ENCODE measurements around the gene RTP5. TPM values are rescaled to one million over a fixed set of nuclear protein-coding genes. Genes with fewer than 3 reads are reported as not detected.

The RTP5 gene
- total RNA-seq, 1 donor from 2014 or later, result not detected

DNA sequence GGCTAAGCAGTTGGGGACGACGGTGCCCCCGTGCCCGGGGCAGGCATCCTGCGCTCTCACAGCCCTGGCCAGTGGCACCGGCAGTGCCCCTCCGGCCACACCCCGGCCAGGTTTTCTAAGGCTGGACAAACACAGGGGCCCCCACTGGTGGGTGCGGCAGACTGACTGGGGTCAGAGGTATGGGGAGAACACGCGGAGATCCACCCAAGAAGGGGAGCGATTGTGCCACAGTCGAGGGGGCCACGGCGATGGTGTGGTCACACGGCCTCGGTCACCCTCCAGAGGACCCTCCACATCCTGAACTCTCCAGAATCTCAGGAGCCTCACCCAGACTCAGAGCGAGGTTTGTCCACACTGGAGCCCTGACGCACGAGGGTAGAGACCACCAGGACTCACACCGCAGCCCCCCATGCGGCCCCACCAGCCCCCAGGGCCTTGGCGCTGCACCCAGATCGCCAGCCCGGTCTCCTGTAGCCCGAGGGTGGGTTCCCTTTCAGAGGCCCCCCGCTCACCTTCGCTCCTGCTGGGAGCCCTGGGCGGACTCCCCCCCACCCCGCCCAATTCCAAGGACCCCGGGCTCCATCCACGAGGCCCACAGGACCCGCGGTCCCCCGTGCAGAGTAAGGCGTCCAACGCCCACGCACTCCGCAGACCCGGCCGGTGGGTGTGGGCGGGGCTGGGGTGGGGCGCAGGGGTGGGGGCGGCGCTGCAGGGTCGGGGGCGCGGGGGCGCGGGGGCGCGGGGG lies 26.0 kb upstream of the RTP5 start:
- peak overlapping the region in 1 of 3 donors; percentile 13 for H3K4me3 ChIP-seq (ENCODE audit: low read length in 3 of 3)
- H3K27ac ChIP-seq (ENCODE audit: low read depth, low read length), result peak overlapping the region; percentile 18
- no peaks in the 10 kb centered on the region for H3K9me3 ChIP-seq (ENCODE audit: control insufficient read depth in 3 of 3, low read length in 3 of 3)

DNA sequence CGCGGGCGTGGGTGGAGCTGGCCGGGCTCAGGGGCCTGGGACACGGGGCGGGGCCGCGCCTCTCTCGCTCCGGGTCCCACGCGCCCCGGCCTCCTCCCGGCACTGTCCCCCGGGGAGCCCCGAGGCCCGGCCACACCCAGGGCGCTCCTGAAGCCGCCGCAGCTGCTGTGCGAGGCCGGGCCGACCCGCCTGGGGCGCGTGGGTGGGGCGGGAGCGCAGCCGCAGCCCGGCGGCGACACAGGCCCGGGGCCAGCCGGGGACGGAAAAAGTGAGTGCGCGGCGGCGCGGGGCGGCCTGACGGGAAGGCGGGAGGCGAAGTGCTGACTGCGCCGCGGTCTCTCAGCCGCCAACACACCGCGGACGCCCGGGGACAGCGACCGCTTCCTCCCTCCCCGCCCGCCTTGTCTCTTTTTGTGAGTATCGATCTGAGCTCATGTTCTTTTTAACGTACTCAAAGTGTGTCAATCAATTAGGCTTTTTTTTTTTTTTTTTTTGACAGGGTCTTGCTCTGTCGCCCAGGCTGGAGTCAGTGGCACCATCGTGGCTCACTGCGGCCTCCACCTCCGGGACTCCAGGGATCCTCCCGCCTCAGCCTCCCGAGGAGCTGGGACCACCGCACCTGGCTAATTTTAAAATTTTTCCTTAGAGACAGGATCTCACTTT lies 25.3 kb upstream of the RTP5 start:
- Histone ChIP-seq H3K36me3 (ENCODE audit: control insufficient read depth in 3 of 3, insufficient read depth in 3 of 3, low read length in 3 of 3) (no peaks in the 10 kb centered on the region), H3K27me3 (ENCODE audit: control insufficient read depth in 3 of 3, insufficient read depth in 3 of 3, low read length in 3 of 3) (peaks cover 0 to 4% (median 0%) of the 10 kb centered on the region in 3 donors), H3K4me1 (ENCODE audit: control insufficient read depth in 3 of 3, insufficient read depth in 3 of 3, low read length in 3 of 3) (peaks cover 6 to 18% (median 16%) of the 10 kb centered on the region in 3 donors), H3K27ac (ENCODE audit: low read depth, low read length) (peak overlapping the region; percentile 44), H3K4me3 (ENCODE audit: low read length in 3 of 3) (peak overlapping the region; percentile 43 to 67 (median 58)), H3K9me3 (ENCODE audit: control insufficient read depth in 3 of 3, low read length in 3 of 3) (no peaks in the 10 kb centered on the region), H3K9ac (ENCODE audit: low read depth in 1 of 3, low read length in 3 of 3) (peak overlapping the region; percentile 64 to 78 (median 72))

More for the DNA sequence above, 26.0 kb upstream of the RTP5 start:
- Histone ChIP-seq H3K27me3 (ENCODE audit: control insufficient read depth in 3 of 3, insufficient read depth in 3 of 3, low read length in 3 of 3) (peaks cover 0 to 4% (median 0%) of the 10 kb centered on the region in 3 donors), H3K36me3 (ENCODE audit: control insufficient read depth in 3 of 3, insufficient read depth in 3 of 3, low read length in 3 of 3) (no peaks in the 10 kb centered on the region), H3K4me1 (ENCODE audit: control insufficient read depth in 3 of 3, insufficient read depth in 3 of 3, low read length in 3 of 3) (peaks cover 6 to 18% (median 16%) of the 10 kb centered on the region in 3 donors), H3K9ac (ENCODE audit: low read depth in 1 of 3, low read length in 3 of 3) (no peak overlapping the region)

DNA sequence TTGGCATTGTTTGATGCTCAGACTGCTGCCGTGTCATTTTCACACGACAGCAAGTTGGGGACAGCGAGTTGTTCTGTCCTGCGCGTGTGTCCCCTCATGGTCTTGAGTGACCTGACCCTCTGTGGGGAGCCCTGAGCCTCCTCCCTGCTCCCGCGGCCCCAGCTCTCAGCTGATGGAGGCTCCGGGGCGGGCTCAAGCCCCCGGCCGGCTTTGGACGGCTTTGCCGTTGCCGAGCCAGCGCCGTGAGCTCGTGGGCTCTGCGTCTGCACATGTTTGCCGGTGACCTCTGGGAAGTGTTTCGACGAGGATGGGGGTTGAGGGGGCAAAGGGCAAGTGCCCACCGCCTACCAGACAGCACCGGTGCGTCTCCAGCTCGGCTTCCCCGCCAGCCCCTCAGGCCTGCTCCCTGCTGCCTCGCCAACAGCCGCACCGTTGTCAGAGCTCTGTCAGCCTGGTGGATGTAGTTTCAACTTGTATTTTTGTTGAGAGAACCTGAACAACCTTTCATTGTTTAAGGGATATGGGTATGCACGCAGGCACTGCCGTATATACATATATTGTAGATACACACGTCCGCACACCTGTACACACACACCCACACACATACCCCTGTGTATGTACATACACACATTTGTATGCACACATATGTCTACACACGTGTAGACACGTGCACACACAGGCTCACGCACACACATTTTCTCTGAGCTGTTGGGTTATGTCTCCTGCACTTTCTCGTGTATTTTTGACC lies 24.5 kb upstream of the RTP5 start:
- peaks cover 0 to 4% (median 0%) of the 10 kb centered on the region in 3 donors for H3K27me3 ChIP-seq (ENCODE audit: control insufficient read depth in 3 of 3, insufficient read depth in 3 of 3, low read length in 3 of 3)
- H3K4me3 ChIP-seq (ENCODE audit: low read length in 3 of 3), result peak overlapping the region; percentile 43 to 67 (median 58)
- H3K9me3 ChIP-seq (ENCODE audit: control insufficient read depth in 3 of 3, low read length in 3 of 3), result no peaks in the 10 kb centered on the region
- H3K4me1 ChIP-seq (ENCODE audit: control insufficient read depth in 3 of 3, insufficient read depth in 3 of 3, low read length in 3 of 3), result peaks cover 6 to 18% (median 16%) of the 10 kb centered on the region in 3 donors
- H3K27ac ChIP-seq (ENCODE audit: low read depth, low read length), result no peak overlapping the region
- no peaks in the 10 kb centered on the region for H3K36me3 ChIP-seq (ENCODE audit: control insufficient read depth in 3 of 3, insufficient read depth in 3 of 3, low read length in 3 of 3)
- peak overlapping the region; percentile 64 to 78 (median 72) for H3K9ac ChIP-seq (ENCODE audit: low read depth in 1 of 3, low read length in 3 of 3)

DNA sequence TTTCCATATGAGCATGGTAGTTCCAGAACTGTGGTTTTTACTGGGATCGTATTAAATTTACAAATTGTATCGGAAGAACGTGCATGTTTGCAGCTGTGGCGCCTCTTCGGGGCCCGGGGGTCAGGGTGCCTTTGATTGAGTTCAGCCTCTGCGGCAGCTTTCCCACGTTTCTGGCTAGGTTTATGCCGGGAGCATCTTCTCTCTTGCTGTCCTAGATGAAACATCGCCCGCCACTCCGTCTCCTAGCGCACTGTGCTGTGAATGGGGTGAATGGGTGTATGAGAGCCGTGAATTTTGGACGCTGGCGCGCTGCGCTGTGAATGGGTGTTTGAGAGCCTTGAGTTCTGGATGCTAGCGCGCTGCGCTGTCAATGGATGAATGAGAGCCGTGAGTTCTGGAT lies 23.1 kb upstream of the RTP5 start:
- H3K4me3 ChIP-seq (ENCODE audit: low read length in 3 of 3), result no peak overlapping the region

DNA sequence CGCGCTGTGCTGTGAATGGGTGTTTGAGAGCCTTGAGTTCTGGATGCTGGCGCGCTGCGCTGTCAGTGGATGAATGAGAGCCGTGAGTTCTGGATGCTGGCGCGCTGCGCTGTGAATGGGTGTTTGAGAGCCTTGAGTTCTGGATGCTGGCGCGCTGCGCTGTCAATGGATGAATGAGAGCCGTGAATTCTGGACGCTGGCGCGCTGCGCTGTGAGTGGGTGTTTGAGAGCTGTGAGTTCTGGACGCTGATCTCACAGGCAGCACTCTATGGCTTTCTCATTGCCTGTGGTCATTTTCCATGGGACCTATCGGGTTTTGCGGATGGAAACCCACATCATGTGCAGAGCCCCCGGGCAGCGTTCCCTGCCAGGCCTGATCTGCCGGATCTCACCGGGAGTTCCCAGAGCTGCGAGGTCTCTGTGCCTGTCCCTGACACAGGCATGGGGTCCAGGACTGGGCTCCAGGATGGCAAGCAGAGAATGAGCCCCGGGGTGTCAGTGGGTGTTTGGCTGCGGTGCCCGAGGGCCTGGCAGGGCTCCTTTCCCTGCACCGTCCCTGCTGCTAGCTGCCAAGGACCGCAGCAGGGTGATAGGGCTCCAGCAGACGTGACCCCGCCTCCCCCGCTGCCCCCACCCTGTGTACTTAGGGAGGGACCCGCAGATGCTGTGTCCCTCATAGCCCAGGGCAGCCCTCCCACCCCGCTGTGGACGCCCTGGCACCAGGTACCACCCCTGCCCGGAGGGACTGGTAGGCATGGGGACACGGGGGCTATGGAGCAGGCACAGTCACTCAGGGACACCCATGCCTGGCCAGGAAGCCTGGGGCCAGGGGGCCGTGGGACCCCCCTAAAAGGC lies 20.5 kb upstream of the RTP5 start:
- no peaks in the 10 kb centered on the region for H3K9me3 ChIP-seq (ENCODE audit: control insufficient read depth in 3 of 3, low read length in 3 of 3)
- H3K9ac ChIP-seq (ENCODE audit: low read depth in 1 of 3, low read length in 3 of 3), result no peak overlapping the region
- peaks cover 4 to 14% (median 12%) of the 10 kb centered on the region in 3 donors for H3K4me1 ChIP-seq (ENCODE audit: control insufficient read depth in 3 of 3, insufficient read depth in 3 of 3, low read length in 3 of 3)
- H3K27me3 ChIP-seq (ENCODE audit: control insufficient read depth in 3 of 3, insufficient read depth in 3 of 3, low read length in 3 of 3), result peaks cover 0 to 4% (median 0%) of the 10 kb centered on the region in 3 donors
- H3K4me3 ChIP-seq (ENCODE audit: low read length in 3 of 3), result no peak overlapping the region
- H3K36me3 ChIP-seq (ENCODE audit: control insufficient read depth in 3 of 3, insufficient read depth in 3 of 3, low read length in 3 of 3), result no peaks in the 10 kb centered on the region
- H3K27ac ChIP-seq (ENCODE audit: low read depth, low read length), result no peak overlapping the region

More for the DNA sequence above, 23.1 kb upstream of the RTP5 start:
- Histone ChIP-seq H3K27me3 (ENCODE audit: control insufficient read depth in 3 of 3, insufficient read depth in 3 of 3, low read length in 3 of 3) (peaks cover 0 to 4% (median 0%) of the 10 kb centered on the region in 3 donors), H3K9me3 (ENCODE audit: control insufficient read depth in 3 of 3, low read length in 3 of 3) (no peaks in the 10 kb centered on the region), H3K9ac (ENCODE audit: low read depth in 1 of 3, low read length in 3 of 3) (no peak overlapping the region), H3K4me1 (ENCODE audit: control insufficient read depth in 3 of 3, insufficient read depth in 3 of 3, low read length in 3 of 3) (peaks cover 6 to 16% (median 15%) of the 10 kb centered on the region in 3 donors), H3K27ac (ENCODE audit: low read depth, low read length) (no peak overlapping the region), H3K36me3 (ENCODE audit: control insufficient read depth in 3 of 3, insufficient read depth in 3 of 3, low read length in 3 of 3) (no peaks in the 10 kb centered on the region)

DNA sequence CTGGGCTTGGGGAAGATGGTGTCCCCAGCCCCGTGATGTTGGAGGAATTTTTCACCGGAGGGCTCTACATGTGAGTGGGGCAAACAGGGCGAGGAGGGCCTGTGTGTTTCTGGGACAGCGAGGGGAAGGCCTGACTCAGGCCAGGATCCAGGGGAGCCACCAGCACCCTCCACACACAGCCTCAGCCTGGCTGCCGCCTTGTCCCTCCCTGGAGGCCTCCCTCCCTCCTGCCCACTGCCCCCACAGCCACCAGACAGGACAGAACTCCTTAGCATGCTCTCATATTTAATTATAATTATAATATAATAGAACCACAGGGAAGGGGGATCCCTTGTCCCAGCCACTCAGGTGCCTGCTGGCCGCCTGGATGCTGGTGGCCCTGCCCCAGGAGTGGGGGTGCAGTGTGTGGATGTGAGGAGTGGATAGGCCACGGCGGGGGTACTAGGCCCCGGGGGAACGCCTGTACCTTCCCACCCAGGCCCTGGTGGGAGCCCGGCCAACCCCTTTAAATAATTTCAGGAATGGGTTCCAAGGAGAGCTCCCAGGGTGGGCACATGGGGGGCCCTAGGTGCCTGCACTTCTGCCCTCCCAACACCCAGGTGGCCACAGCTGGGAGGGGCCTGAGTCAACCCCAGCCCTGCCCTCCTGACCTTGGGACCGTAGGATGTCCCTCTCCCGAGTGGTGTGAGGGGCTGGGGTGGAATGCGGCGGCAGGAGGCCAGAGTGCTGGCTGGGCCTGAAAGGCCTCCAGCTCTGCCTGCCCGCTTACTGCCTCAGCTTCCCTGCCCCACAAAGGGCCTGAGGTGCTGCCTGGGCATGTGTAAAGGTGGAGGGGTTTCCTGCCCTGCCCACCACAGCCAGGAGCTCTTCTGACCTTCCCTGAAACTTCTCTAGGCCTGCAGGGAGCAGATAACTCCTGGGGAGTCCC lies 19.6 kb upstream of the RTP5 start:
- H3K9me3 ChIP-seq (ENCODE audit: control insufficient read depth in 3 of 3, low read length in 3 of 3), result no peaks in the 10 kb centered on the region
- H3K27ac ChIP-seq (ENCODE audit: low read depth, low read length), result no peak overlapping the region
- H3K4me3 ChIP-seq (ENCODE audit: low read length in 3 of 3), result no peak overlapping the region
- no peak overlapping the region for H3K9ac ChIP-seq (ENCODE audit: low read depth in 1 of 3, low read length in 3 of 3)
- peaks cover 0 to 15% (median 10%) of the 10 kb centered on the region in 3 donors for H3K4me1 ChIP-seq (ENCODE audit: control insufficient read depth in 3 of 3, insufficient read depth in 3 of 3, low read length in 3 of 3)
- H3K27me3 ChIP-seq (ENCODE audit: control insufficient read depth in 3 of 3, insufficient read depth in 3 of 3, low read length in 3 of 3), result peaks cover 0 to 4% (median 0%) of the 10 kb centered on the region in 3 donors
- H3K36me3 ChIP-seq (ENCODE audit: control insufficient read depth in 3 of 3, insufficient read depth in 3 of 3, low read length in 3 of 3), result no peaks in the 10 kb centered on the region

- Histone ChIP-seq H3K4me3 (ENCODE audit: low read length in 3 of 3) (no peak overlapping the region), H3K4me1 (ENCODE audit: control insufficient read depth in 3 of 3, insufficient read depth in 3 of 3, low read length in 3 of 3) (peaks cover 0 to 11% (median 7%) of the 10 kb centered on the region in 3 donors), H3K9me3 (ENCODE audit: control insufficient read depth in 3 of 3, low read length in 3 of 3) (no peaks in the 10 kb centered on the region), H3K36me3 (ENCODE audit: control insufficient read depth in 3 of 3, insufficient read depth in 3 of 3, low read length in 3 of 3) (no peaks in the 10 kb centered on the region), H3K9ac (ENCODE audit: low read depth in 1 of 3, low read length in 3 of 3) (no peak overlapping the region), H3K27ac (ENCODE audit: low read depth, low read length) (no peak overlapping the region), H3K27me3 (ENCODE audit: control insufficient read depth in 3 of 3, insufficient read depth in 3 of 3, low read length in 3 of 3) (peaks cover 0 to 4% (median 0%) of the 10 kb centered on the region in 3 donors)
Observed at GRCh38 chr2:241850544-241851324, 18.8 kb upstream of the RTP5 start.

- Histone ChIP-seq H3K36me3 (ENCODE audit: control insufficient read depth in 3 of 3, insufficient read depth in 3 of 3, low read length in 3 of 3) (no peaks in the 10 kb centered on the region), H3K27ac (ENCODE audit: low read depth, low read length) (no peak overlapping the region), H3K9ac (ENCODE audit: low read depth in 1 of 3, low read length in 3 of 3) (no peak overlapping the region), H3K9me3 (ENCODE audit: control insufficient read depth in 3 of 3, low read length in 3 of 3) (no peaks in the 10 kb centered on the region), H3K27me3 (ENCODE audit: control insufficient read depth in 3 of 3, insufficient read depth in 3 of 3, low read length in 3 of 3) (no peaks in the 10 kb centered on the region), H3K4me1 (ENCODE audit: control insufficient read depth in 3 of 3, insufficient read depth in 3 of 3, low read length in 3 of 3) (peaks cover 0 to 11% (median 4%) of the 10 kb centered on the region in 3 donors), H3K4me3 (ENCODE audit: low read length in 3 of 3) (no peak overlapping the region)
Observed at GRCh38 chr2:241851325-241852115, 18.0 kb upstream of the RTP5 start.

All from skeletal muscle tissue (tissue), 4 donors.